GM23248 (cell line): Measurements from ENCODE around the gene RAB9A. TPM values are rescaled to one million over a fixed set of nuclear protein-coding genes. Genes with fewer than 3 reads are reported as not detected.

Experiments used
- DNase-seq: peaks from one replicate; pipeline ENCODE4 v3.0.0-alpha.2; 2015
- H2AFZ ChIP-seq: fragments of 200-600 bp; sonication (generic); 2 replicates; pipeline ENCODE4 v1.6.1; 2016; ENCODE audit warnings: antibody characterized with exemption
- H3F3A ChIP-seq: fragments of 200-600 bp; sonication (generic); 2 replicates; pipeline ENCODE4 v1.6.1; 2016; ENCODE audit warnings: mild to moderate bottlenecking, antibody characterized with exemption, mixed run types; ENCODE audit not compliant: insufficient read depth
- H3K27ac ChIP-seq: fragments of 200-600 bp; sonication (generic); 2 replicates; pipeline ENCODE4 v1.5.1; 2016; ENCODE audit warnings: mild to moderate bottlenecking
- H3K27me3 ChIP-seq: fragments of 200-600 bp; sonication (generic); replicated peaks from 2 replicates; pipeline ENCODE4 v1.6.1; 2016; ENCODE audit warnings: mild to moderate bottlenecking; ENCODE audit not compliant: insufficient read depth
- H3K36me3 ChIP-seq: fragments of 200-600 bp; sonication (generic); 2 replicates; pipeline ENCODE4 v1.6.1; 2016; ENCODE audit warnings: low read depth, mild to moderate bottlenecking
- H3K4me1 ChIP-seq: fragments of 200-600 bp; sonication (generic); 2 replicates; pipeline ENCODE4 v1.6.1; 2016; ENCODE audit warnings: mild to moderate bottlenecking; ENCODE audit not compliant: insufficient read depth
- H3K4me2 ChIP-seq: fragments of 200-600 bp; sonication (generic); one replicate; pipeline ENCODE4 v1.6.1; 2016; ENCODE audit warnings: mild to moderate bottlenecking; ENCODE audit not compliant: unreplicated experiment
- H3K4me3 ChIP-seq: fragments of 200-600 bp; sonication (generic); 2 replicates; pipeline ENCODE4 v1.5.1; 2016; ENCODE audit warnings: mild to moderate bottlenecking
- H3K79me2 ChIP-seq: fragments of 200-600 bp; sonication (generic); 2 replicates; pipeline ENCODE4 v1.6.1; 2016; ENCODE audit warnings: mild to moderate bottlenecking; ENCODE audit not compliant: insufficient read depth
- H3K9ac ChIP-seq: fragments of 200-600 bp; sonication (generic); 2 replicates; pipeline ENCODE4 v1.6.1; 2016; ENCODE audit warnings: mild to moderate bottlenecking
- H3K9me2 ChIP-seq: fragments of 200-600 bp; sonication (generic); 2 replicates; pipeline ENCODE4 v1.6.1; 2016; ENCODE audit warnings: mixed run types, mild to moderate bottlenecking, moderate library complexity; ENCODE audit not compliant: insufficient read depth
- H3K9me3 ChIP-seq: fragments of 200-600 bp; sonication (generic); one replicate; pipeline ENCODE4 v1.6.1; 2017; ENCODE audit warnings: low read depth
- H4K20me1 ChIP-seq: fragments of 200-600 bp; sonication (generic); 2 replicates; pipeline ENCODE4 v1.6.0; 2016; ENCODE audit not compliant: insufficient read depth
- EZH2 ChIP-seq: fragments of 200-600 bp; sonication (generic); IDR thresholded peaks from 2 replicates; pipeline ENCODE4 v1.6.1; 2018; ENCODE audit warnings: antibody characterized with exemption, mild to moderate bottlenecking; ENCODE audit not compliant: insufficient read depth, poor library complexity, severe bottlenecking
- EZH2phosphoT487 ChIP-seq: fragments of 200-600 bp; sonication (generic); IDR thresholded peaks from 2 replicates; pipeline ENCODE4 v1.6.1; 2018; ENCODE audit warnings: antibody characterized with exemption, moderate library complexity, mild to moderate bottlenecking, low read depth; ENCODE audit not compliant: insufficient read depth
- WGBS, 2 experiments: methylation state at CpG; one replicate each; pipeline ENCODE4 v1.1.6; 2015 to 2017; ENCODE audit warnings: low lambda C conversion rate in 2 of 2, low coverage in 1 of 2; ENCODE audit errors: missing lambda C conversion rate in 2 of 2; 5-methylcytosine and 5-hydroxymethylcytosine counted together
- in situ Hi-C: fragments of 300-500 bp; cut with MboI; formaldehyde crosslinking; loops from 2 replicates; pipeline ENCODE4 v1.15.0; 2020
- polyA plus RNA-seq: library from polyadenylated mRNA; unstranded; fragments of >200 nt; fragmentation: Nextera tagmentation; extraction: Ambion mirVana; gene quantifications from 2 replicates; pipeline ENCODE4 v1.2.1, GENCODE V29; 2016
- total RNA-seq: library from RNA; depleted of rRNA; stranded (reverse); fragments of >200 nt; shearing (Covaris generic); gene quantifications from 2 replicates; pipeline ENCODE4 v1.2.3, GENCODE V29; 2014

Gene RAB9A
- total and polyA plus RNA-seq, 2 experiments from 2014 or later: 38.9 to 40.4 TPM

GRCh38 chrX:13703589-13703988 is 14.7 kb downstream of the RAB9A start:
- in situ Hi-C loops: no loop called here
- DNase-seq: no peak
- TF ChIP-seq EZH2 (no peak), EZH2phosphoT487 (no peak)

GRCh38 chrX:13711141-13711540 is 22.2 kb downstream of the RAB9A start:
- Histone ChIP-seq H3K27me3 (no peaks in the 10 kb centered on the region), H3K79me2 (peaks cover 65% of the 10 kb centered on the region), H3K4me2 (no peak overlapping the region), H3K9me3 (no peaks in the 10 kb centered on the region), H3K4me3 (no peak overlapping the region), H3K27ac (no peak overlapping the region), H3F3A (peaks cover 10% of the 10 kb centered on the region; the same call in 1 of the 2 replicates), H3K9ac (no peak overlapping the region), H3K4me1 (no peaks in the 10 kb centered on the region), H3K36me3 (peaks cover 4% of the 10 kb centered on the region), H2AFZ (no peak overlapping the region), H4K20me1 (no peaks in the 10 kb centered on the region), H3K9me2 (no peaks in the 10 kb centered on the region)
- TF ChIP-seq EZH2phosphoT487 (no peak), EZH2 (no peak)
- DNase-seq: no peak
- in situ Hi-C loops: no loop called here
- WGBS, 2 experiments: 95 to 97% methylated on average over 4 of the region's 4 CpGs

More at GRCh38 chrX:13703589-13703988, 14.7 kb downstream of the RAB9A start:
- Histone ChIP-seq H3K27ac (no peak overlapping the region), H3K9me2 (no peaks in the 10 kb centered on the region), H3K4me2 (no peak overlapping the region), H3K79me2 (peaks cover 97% of the 10 kb centered on the region), H3F3A (no peaks in the 10 kb centered on the region), H3K9me3 (no peaks in the 10 kb centered on the region), H3K4me3 (no peak overlapping the region), H3K9ac (no peak overlapping the region), H3K27me3 (no peaks in the 10 kb centered on the region), H4K20me1 (no peaks in the 10 kb centered on the region; the same call in 1 of the 2 replicates), H3K4me1 (peaks cover 21% of the 10 kb centered on the region), H3K36me3 (no peaks in the 10 kb centered on the region), H2AFZ (no peak overlapping the region)
- WGBS, 2 experiments: 65 to 67% methylated on average over 3 of the region's 3 CpGs

GRCh38 chrX:13716455-13716854 is 27.5 kb downstream of the RAB9A start:
- Histone ChIP-seq H3K9me2 (no peaks in the 10 kb centered on the region), H3K4me1 (peaks cover 13% of the 10 kb centered on the region), H3K4me3 (no peak overlapping the region), H3F3A (peaks cover 7% of the 10 kb centered on the region), H3K36me3 (peaks cover 6% of the 10 kb centered on the region), H3K79me2 (peaks cover 56% of the 10 kb centered on the region), H3K27me3 (no peaks in the 10 kb centered on the region), H3K9me3 (no peaks in the 10 kb centered on the region), H3K9ac (no peak overlapping the region), H3K27ac (no peak overlapping the region), H3K4me2 (no peak overlapping the region), H2AFZ (no peak overlapping the region), H4K20me1 (no peaks in the 10 kb centered on the region)
- in situ Hi-C loops: no loop called here
- no peak for DNase-seq
- 97 to 99% methylated on average over 9 of the region's 9 CpGs for WGBS, 2 experiments
- TF ChIP-seq EZH2 (no peak), EZH2phosphoT487 (no peak)

- peaks cover 56% of the 10 kb centered on the region for H3K79me2 ChIP-seq
- in situ Hi-C loops: no loop called here
- H3K9me2 ChIP-seq: no peaks in the 10 kb centered on the region
- H3K27me3 ChIP-seq: no peaks in the 10 kb centered on the region
- no peak overlapping the region for H3K4me3 ChIP-seq
- no peaks in the 10 kb centered on the region for H3K9me3 ChIP-seq
- H3K4me1 ChIP-seq: peaks cover 15% of the 10 kb centered on the region
- peaks cover 7% of the 10 kb centered on the region for H3F3A ChIP-seq
- 94 to 95% methylated on average over 5 to 6 of the region's 6 CpGs for WGBS, 2 experiments
- H3K36me3 ChIP-seq: peaks cover 6% of the 10 kb centered on the region
- no peaks in the 10 kb centered on the region for H4K20me1 ChIP-seq
- no peak overlapping the region for H3K4me2 ChIP-seq
- H3K9ac ChIP-seq: no peak overlapping the region
- no peak for DNase-seq
- TF ChIP-seq EZH2: no peak
- no peak for TF ChIP-seq EZH2phosphoT487
- H3K27ac ChIP-seq: no peak overlapping the region
- H2AFZ ChIP-seq: no peak overlapping the region
Observed at GRCh38 chrX:13716905-13717304, 28.0 kb downstream of the RAB9A start.
